Sigmoid colon (tissue), 7 donors: ENCODE measurements around the gene CORO6. TPM values are rescaled to one million over a fixed set of nuclear protein-coding genes. Genes with fewer than 3 reads are reported as not detected.
A peak's percentile ranks its signal among the peaks of the same experiment; 100 is the strongest.

Experiments used
- DNase-seq: peaks from one replicate; pipeline ENCODE4 v3.0.0-alpha.2; 2019
- H3K27ac ChIP-seq, 4 donors: fragments of 200-600 bp; sonication (generic); one replicate each; pipeline ENCODE4 v1.5.1; 2016 to 2019; ENCODE audit warnings: mild to moderate bottlenecking in 1 of 4
- H3K27me3 ChIP-seq, 3 donors: fragments of 200-600 bp; sonication (generic); one replicate each; pipeline ENCODE4 v1.5.1; 2019; ENCODE audit warnings: mild to moderate bottlenecking in 1 of 3
- H3K36me3 ChIP-seq, 4 donors: fragments of 200-600 bp; sonication (generic); one replicate each; pipeline ENCODE4 v1.5.1; 2016 to 2019
- H3K4me1 ChIP-seq, 4 donors: fragments of 200-600 bp; sonication (generic); one replicate each; pipeline ENCODE4 v1.5.1; 2017 to 2019
- H3K4me3 ChIP-seq, 4 donors: fragments of 200-600 bp; sonication (generic); one replicate each; pipeline ENCODE4 v1.5.1; 2017 to 2019; ENCODE audit warnings: mild to moderate bottlenecking in 2 of 4, moderate library complexity in 1 of 4
- H3K9me3 ChIP-seq, 4 donors: fragments of 200-600 bp in 3 of 4; sonication (generic) in 3 of 4; one replicate each; pipeline versions ENCODE4 v1.5.1 to v1.6.1; 2013 to 2019
- CTCF ChIP-seq, 4 experiments: fragments of 450-650 bp in 3 of 4; fragments of 200-600 bp in 1 of 4; IDR thresholded peaks; one replicate each; pipeline ENCODE4 v1.5.1; 2016 to 2019; ENCODE audit warnings: antibody characterized with exemption in 4 of 4, mild to moderate bottlenecking in 3 of 4, moderate library complexity in 2 of 4
- EP300 ChIP-seq, 4 donors: sonication (generic); formaldehyde crosslinking; IDR thresholded peaks; one replicate each; pipeline ENCODE4 v1.6.1; 2017; ENCODE audit warnings: antibody characterized with exemption in 4 of 4
- POLR2A ChIP-seq, 2 donors: fragments of 450-650 bp; IDR thresholded peaks; one replicate each; pipeline ENCODE4 v1.6.1; 2016; ENCODE audit warnings: antibody characterized with exemption in 2 of 2, mild to moderate bottlenecking in 2 of 2, moderate library complexity in 2 of 2
- POLR2AphosphoS5 ChIP-seq, 4 donors: sonication (generic); formaldehyde crosslinking; IDR thresholded peaks; one replicate each; pipeline ENCODE4 v1.6.1; 2017; ENCODE audit warnings: antibody characterized with exemption in 4 of 4
- WGBS, 2 donors: extraction: QIAGEN DNeasy Blood & Tissue Kit; methylation state at CpG; one replicate each; pipeline ENCODE4 v1.1.7; 2013; 5-methylcytosine and 5-hydroxymethylcytosine counted together
- intact Hi-C: fragments of 100-400 bp; cut with DNase I; formaldehyde crosslinking; loops from one replicate; pipeline ENCODE4 v1.15.1; 2023
- polyA plus RNA-seq, 3 donors: library from polyadenylated mRNA; stranded (reverse); fragments of 200-250 nt; gene quantifications; one replicate each; pipeline ENCODE4 v1.2.3, GENCODE V29; 2013
- total RNA-seq, 4 donors: library from RNA; depleted of rRNA; stranded (reverse); fragments of >200 nt; gene quantifications; one replicate each; pipeline ENCODE4 v1.1.0, GENCODE V29; 2016
- donor health status: healthy with polysubstance abuse.
- donor health status: Bipolar disorder and iron deficiency.
- donor health status: healthy.

Gene CORO6
- total and polyA plus RNA-seq, 7 donors: 0.23 to 94.4 (median 23.9) TPM

- H3K27me3 ChIP-seq: no peaks in the 10 kb centered on the region
- peaks cover 0 to 47% (median 41%) of the 10 kb centered on the region in 4 donors for H3K4me1 ChIP-seq
- no peak overlapping the region for H3K4me3 ChIP-seq
- H3K27ac ChIP-seq: no peak overlapping the region
- WGBS, 2 donors: 89 to 90% methylated on average over 10 of the region's 10 CpGs
- no peak for DNase-seq
- H3K9me3 ChIP-seq: no peaks in the 10 kb centered on the region
- intact Hi-C loops: loop anchor here (5.0 kb wide), 2 partner anchors 35 to 345 kb away; no protein-coding TSS in a partner anchor
- TF ChIP-seq POLR2AphosphoS5 (IDR thresholded peaks at IDR 0.05): no peak
- no peak for TF ChIP-seq CTCF (IDR thresholded peaks at IDR 0.05)
- no peak for TF ChIP-seq EP300 (IDR thresholded peaks at IDR 0.05)
- no peak for TF ChIP-seq POLR2A (IDR thresholded peaks at IDR 0.05)
- peaks cover 9 to 36% (median 17%) of the 10 kb centered on the region in 4 donors for H3K36me3 ChIP-seq
Observed at GRCh38 chr17:29582254-29582765, 40.4 kb downstream of the CORO6 start.

- 83 to 90% methylated on average over 20 of the region's 20 CpGs for WGBS, 2 donors
Observed at GRCh38 chr17:29581583-29582253, 41.0 kb downstream of the CORO6 start.

GRCh38 chr17:29579866-29580771 is 42.6 kb downstream of the CORO6 start:
- Histone ChIP-seq H3K27ac (no peak overlapping the region), H3K4me3 (no peak overlapping the region), H3K36me3 (peaks cover 21 to 58% (median 36%) of the 10 kb centered on the region in 4 donors), H3K9me3 (no peaks in the 10 kb centered on the region), H3K4me1 (peaks cover 0 to 34% (median 27%) of the 10 kb centered on the region in 4 donors), H3K27me3 (no peaks in the 10 kb centered on the region)
- peak; percentile 91 for DNase-seq
- intact Hi-C loops: loop anchor here (1.0 to 5.0 kb wide), 3 partner anchors 11 to 347 kb away; no protein-coding TSS in a partner anchor
- TF ChIP-seq CTCF (IDR thresholded peaks at IDR 0.05) (peak; percentile 79 to 88 (median 88)), POLR2A (IDR thresholded peaks at IDR 0.05) (no peak), POLR2AphosphoS5 (IDR thresholded peaks at IDR 0.05) (peak in 3 of 4 donors; percentile 35 to 50 (median 42))
- whole genome bisulfite sequencing, 2 donors: 61 to 65% methylated on average over 15 of the region's 15 CpGs

More at GRCh38 chr17:29581583-29582253, 41.0 kb downstream of the CORO6 start:
- H3K9me3 ChIP-seq: no peaks in the 10 kb centered on the region
- peaks cover 0 to 47% (median 38%) of the 10 kb centered on the region in 4 donors for H3K4me1 ChIP-seq
- H3K36me3 ChIP-seq: peaks cover 9 to 42% (median 21%) of the 10 kb centered on the region in 4 donors
- TF ChIP-seq CTCF (IDR thresholded peaks at IDR 0.05) (no peak), POLR2AphosphoS5 (IDR thresholded peaks at IDR 0.05) (no peak), EP300 (IDR thresholded peaks at IDR 0.05) (no peak), POLR2A (IDR thresholded peaks at IDR 0.05) (no peak)
- no peak for DNase-seq
- H3K27ac ChIP-seq: no peak overlapping the region
- no peak overlapping the region for H3K4me3 ChIP-seq
- intact Hi-C loops: loop anchor here (5.0 kb wide), 2 partner anchors 36 to 346 kb away; no protein-coding TSS in a partner anchor
- no peaks in the 10 kb centered on the region for H3K27me3 ChIP-seq

GRCh38 chr17:29578626-29579485 is 43.9 kb downstream of the CORO6 start:
- Histone ChIP-seq H3K27me3 (no peaks in the 10 kb centered on the region), H3K36me3 (peaks cover 30 to 71% (median 45%) of the 10 kb centered on the region in 4 donors), H3K4me1 (peaks cover 0 to 22% (median 18%) of the 10 kb centered on the region in 4 donors), H3K27ac (peak overlapping the region in 1 of 4 donors; percentile 63), H3K4me3 (no peak overlapping the region), H3K9me3 (no peaks in the 10 kb centered on the region)
- intact Hi-C loops: no loop called here
- TF ChIP-seq POLR2A (IDR thresholded peaks at IDR 0.05): no peak
- no peak for TF ChIP-seq EP300 (IDR thresholded peaks at IDR 0.05)
- TF ChIP-seq POLR2AphosphoS5 (IDR thresholded peaks at IDR 0.05): no peak
- TF ChIP-seq CTCF (IDR thresholded peaks at IDR 0.05): no peak
- no peak for DNase-seq
- 92 to 95% methylated on average over 14 of the region's 14 CpGs for WGBS, 2 donors
